GM12874 (cell line): ENCODE results near the gene POLL.

Experiments
- CTCF ChIP-seq: IDR thresholded peaks from 2 replicates; pipeline ENCODE4 v1.5.1; 2011; ENCODE audit warnings: low read depth, mild to moderate bottlenecking, control low read depth, low read length, moderate library complexity; ENCODE audit not compliant: insufficient read depth

The POLL gene

DNA sequence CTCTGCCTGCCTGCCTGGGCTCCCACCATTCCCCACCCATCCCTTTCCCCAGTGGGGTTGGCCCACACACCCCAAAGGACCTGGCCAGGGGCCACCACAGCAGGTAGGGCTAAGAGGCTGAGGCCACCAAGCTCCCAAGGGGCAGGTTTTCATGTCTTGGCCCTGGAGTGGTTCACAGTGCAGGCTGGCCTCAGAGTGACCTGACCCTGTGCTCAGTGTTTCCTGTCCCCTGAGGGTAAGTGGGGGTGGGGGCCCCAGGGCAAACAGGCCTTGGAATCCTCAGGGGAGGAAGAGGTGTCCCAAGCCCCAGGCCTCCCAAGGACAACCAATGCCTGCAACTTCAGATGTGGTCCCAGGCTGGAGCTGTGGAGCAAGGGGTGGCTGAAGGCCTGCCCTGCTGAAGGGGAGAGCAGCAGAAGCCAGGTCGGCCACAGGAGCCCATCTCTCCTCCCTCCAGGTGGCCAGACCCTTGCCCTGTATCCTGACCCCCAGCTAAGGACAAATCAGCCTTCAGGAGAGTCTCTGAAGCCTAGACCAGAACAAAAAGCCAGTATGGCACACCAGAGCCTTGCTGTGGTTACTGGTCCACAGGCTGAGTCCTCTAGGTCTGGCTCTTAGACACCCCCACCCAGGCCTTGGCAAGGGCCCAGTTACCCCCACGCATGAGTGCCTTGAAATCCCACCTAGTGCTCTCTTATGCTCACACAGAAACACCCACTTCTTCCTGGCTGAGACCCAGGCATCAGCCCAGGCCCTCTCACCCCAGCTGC lies 27.6 kb downstream of the POLL start:
- no peak for TF ChIP-seq CTCF

GRCh38 chr10:101559596-101560297 lies 28.3 kb downstream of the POLL start:
- TF ChIP-seq CTCF = no peak

DNA sequence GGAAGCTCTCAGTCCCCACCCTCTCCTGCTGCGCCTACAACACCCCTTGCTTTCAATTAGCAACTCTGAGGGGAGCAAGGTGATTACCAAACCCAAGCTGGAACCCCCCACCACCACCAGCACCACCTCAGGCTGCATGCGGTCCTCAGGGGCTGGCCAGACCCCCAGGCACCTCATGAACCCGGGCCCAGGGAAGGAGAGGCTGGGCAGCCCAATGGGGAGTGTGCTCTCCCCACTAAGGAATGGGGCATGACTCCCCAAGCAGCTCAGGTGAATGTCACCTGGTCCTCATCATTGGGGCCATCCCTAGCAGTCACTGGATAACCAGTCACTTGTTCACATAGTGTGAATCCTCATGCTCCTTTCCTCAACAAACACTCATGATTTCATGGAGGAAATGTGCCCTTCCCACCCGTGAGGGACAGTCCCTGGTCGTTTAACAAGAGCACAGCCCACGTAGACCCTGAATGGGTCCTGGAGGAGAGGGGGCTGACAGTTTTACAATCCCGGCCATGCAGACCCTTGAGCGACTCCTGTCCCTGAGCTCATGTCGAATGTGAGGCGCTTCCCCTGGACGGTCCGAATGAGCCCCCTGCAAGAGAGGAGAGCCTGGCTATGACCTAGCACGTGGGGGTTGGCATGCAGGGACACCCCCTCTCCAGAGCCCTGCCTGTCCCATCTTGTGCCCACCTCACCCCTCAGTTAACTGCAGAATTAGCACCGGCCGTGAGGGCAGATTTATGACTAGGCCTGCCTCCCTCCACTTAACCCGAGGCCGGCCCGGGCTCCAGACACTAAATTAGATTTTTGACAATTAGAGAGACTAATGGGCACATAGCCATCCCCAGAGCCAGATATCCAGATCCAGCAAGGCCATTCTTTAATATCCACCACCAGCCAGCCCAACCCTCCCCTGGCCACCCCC lies 29.1 kb downstream of the POLL start:
- no peak for TF ChIP-seq CTCF

DNA sequence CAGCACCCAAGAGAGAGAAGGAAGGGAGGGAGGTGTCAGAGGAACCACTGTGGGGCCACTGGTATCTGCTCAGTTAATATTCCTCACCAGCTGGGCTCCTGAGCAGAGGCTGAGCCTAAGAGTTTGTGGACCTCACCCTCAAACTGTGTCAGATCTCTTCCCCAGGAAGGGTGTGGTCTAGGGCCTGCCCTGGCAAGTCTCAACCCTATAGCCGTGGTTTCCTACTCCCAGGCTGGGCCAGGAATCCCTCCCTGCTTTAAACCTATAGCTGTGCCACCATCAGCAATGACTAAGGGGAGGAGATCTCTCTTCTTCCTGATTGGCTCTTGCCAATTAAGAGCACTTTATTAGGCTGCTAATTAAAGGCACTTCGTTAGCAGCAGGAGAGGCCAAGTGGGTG lies 29.9 kb downstream of the POLL start:
- TF ChIP-seq CTCF = no peak

GRCh38 chr10:101557541-101557940 lies 30.5 kb downstream of the POLL start:
- no peak for TF ChIP-seq CTCF

GRCh38 chr10:101552442-101552841 lies 35.6 kb downstream of the POLL start:
- no peak for TF ChIP-seq CTCF

DNA sequence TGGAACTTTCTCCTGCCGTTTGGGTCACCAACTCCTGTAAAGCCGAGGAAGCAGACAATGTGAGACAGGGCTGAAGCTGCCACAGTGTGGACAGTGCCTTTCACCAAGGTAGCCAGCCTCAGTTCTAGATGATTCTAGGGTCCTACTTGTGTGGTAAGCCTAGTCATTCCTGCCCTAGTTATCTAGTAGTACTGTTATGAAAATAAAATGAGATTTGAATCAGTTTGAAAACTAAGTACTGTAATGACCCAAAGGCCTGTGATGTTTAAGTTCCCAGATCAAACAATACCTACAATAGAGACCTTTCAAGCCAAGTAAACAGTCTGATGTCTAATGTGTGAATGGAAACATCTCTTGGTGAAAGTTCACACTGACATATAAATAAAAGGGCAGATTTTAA lies 37.1 kb downstream of the POLL start:
- no peak for TF ChIP-seq CTCF
